Activated CD4-positive, alpha-beta T cell treated with anti-CD3 and anti-CD28 coated beads for 4 hours (primary cell): ENCODE data around the gene CHID1.

Experiments
- DNase-seq, 2 donors: peaks; one replicate each; pipeline ENCODE4 v3.0.0-alpha.2; 2020

The CHID1 gene

GRCh38 chr11:910589-911030, at the start of gene CHID1:
Gene CHID1, minus strand, starts transcription at chr11:910810. Its CDS starts 5,994 bp downstream, at chr11:904816.
- peak; percentile 75 to 76 for DNase-seq

GRCh38 chr11:959608-960007, 49.0 kb upstream of the CHID1 start:
- no peak for DNase-seq

GRCh38 chr11:959027-959426, 48.4 kb upstream of the CHID1 start:
- DNase-seq = no peak

- no peak for DNase-seq
These were observed 47.5 kb upstream of the CHID1 start for GRCh38 chr11:958101-958500.

- DNase-seq = no peak
These were observed 46.8 kb upstream of the CHID1 start for GRCh38 chr11:957212-957920.

- DNase-seq = no peak
These were observed 44.8 kb upstream of the CHID1 start for GRCh38 chr11:955154-956063.

GRCh38 chr11:954392-955153, 44.0 kb upstream of the CHID1 start:
- no peak for DNase-seq

- DNase-seq = no peak
These were observed 42.9 kb upstream of the CHID1 start for GRCh38 chr11:953512-953911.

GRCh38 chr11:952406-953385, 42.1 kb upstream of the CHID1 start:
- DNase-seq = no peak

GRCh38 chr11:951507-951906, 40.9 kb upstream of the CHID1 start:
- DNase-seq = no peak

- no peak for DNase-seq
These were observed 37.1 kb upstream of the CHID1 start for GRCh38 chr11:947744-948143.

- no peak for DNase-seq
These were observed 35.4 kb upstream of the CHID1 start for GRCh38 chr11:945986-946385.

- DNase-seq = no peak
These were observed 34.3 kb upstream of the CHID1 start for GRCh38 chr11:944711-945470.

GRCh38 chr11:942823-943222, 32.2 kb upstream of the CHID1 start:
- no peak for DNase-seq

GRCh38 chr11:940496-941135, 30.0 kb upstream of the CHID1 start:
- DNase-seq = no peak

GRCh38 chr11:937841-938261, 27.2 kb upstream of the CHID1 start:
- DNase-seq = no peak

- DNase-seq = no peak
These were observed 25.6 kb upstream of the CHID1 start for GRCh38 chr11:936199-936598.

GRCh38 chr11:934527-934926, 23.9 kb upstream of the CHID1 start:
- DNase-seq = no peak

GRCh38 chr11:933936-934335, 23.3 kb upstream of the CHID1 start:
- DNase-seq = no peak

GRCh38 chr11:933142-933851, 22.7 kb upstream of the CHID1 start:
- no peak for DNase-seq
